ENCODE results near the gene HNRNPLL.

Gene HNRNPLL

DNA sequence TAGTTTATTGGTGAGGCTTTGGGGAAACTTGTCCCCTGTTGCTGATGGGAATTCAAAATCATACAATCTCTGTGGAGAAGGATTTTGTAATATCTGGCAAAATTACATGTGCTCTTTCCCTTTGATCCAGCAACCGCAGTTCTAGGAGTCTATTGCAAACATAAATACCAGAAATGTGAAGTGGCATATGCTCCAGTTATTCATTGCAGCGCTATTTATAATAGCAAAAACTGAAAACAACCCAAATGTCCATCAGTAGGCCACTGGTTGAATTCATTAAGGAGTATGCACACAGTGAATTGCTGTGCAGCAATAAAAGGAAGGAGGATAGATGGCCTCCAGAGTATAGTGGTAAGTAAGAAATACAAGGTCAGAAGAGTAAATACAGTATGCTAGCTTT lies 76.5 kb downstream of the HNRNPLL start:
- no peak for DNase-seq

DNA sequence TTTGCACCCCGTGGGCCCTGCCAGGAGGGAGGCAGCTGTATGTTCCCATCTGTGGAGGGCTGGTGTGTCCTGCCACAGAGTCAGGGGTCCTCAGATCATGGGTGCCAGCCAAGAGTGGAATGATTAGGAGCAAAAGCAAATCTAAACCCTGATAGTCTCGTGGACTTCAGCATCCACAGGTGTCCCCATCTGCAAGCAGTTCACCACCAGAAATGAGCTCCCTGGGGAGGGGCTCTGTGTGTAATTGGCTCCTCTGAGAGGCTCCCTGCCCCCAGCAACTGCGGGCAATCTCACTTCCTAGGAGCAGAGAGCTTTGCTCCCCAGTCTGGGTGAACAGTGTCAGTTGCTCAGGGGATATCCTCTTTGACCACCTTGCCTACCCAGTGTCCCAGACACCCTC lies 78.1 kb downstream of the HNRNPLL start:
- DNase-seq: no peak

DNA sequence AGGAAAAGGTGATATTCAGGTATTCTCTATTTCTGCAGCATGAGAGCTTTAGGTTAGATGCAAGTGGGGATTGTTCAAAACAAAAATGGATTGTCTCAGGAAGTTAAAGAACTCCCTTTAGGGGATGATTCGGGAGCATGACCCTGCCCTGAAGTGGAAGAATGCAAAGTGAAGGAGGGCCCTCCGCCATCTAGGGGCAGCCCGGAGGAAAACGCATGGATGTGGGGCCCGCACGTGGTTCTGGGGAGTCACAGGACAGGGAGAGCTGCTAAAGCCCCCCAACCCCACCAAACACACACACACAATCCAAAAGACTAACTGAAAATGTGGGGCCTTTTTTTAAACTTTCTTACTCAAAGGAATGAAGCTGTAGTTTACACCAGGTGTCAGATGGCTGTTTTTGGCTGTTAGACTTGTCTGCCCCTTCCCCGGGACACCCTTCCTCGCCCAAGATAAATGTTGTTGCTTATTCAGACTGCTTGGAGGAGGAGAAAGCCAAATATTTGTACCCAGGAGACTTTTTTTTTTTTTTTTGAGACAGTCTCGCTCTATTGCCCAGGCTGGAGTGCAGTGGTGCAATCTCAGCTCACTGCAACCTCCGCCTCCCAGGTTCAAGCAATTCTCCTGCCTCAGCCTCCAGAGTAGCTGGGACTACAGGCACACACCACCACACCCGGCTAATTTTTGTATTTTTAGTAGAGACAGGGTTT lies 78.8 kb downstream of the HNRNPLL start:
- DNase-seq: no peak

GRCh38 chr2:38522754-38523349 lies 79.9 kb downstream of the HNRNPLL start:
- DNase-seq: no peak

- DNase-seq: no peak
Measured at GRCh38 chr2:38521835-38522234, 80.9 kb downstream of the HNRNPLL start.

DNA sequence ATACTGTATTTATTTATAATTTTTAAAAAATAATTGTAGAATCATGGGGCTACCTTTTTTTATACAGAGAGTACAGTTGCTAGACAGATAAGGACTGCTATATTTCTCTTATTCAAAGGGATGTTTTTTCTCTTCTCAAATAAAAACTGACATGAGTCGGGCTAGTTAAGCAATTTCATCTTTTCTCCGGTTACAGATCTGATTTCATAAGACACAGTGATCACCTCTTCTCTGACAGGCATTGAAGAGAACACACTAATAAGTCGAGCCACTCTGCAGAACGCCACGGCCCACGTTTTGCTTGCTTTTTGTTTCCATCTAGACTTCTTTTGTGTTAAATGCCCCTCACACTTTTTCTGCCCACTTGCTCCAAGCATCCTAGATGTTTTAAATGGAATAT lies 85.4 kb downstream of the HNRNPLL start:
- no peak for DNase-seq

DNA sequence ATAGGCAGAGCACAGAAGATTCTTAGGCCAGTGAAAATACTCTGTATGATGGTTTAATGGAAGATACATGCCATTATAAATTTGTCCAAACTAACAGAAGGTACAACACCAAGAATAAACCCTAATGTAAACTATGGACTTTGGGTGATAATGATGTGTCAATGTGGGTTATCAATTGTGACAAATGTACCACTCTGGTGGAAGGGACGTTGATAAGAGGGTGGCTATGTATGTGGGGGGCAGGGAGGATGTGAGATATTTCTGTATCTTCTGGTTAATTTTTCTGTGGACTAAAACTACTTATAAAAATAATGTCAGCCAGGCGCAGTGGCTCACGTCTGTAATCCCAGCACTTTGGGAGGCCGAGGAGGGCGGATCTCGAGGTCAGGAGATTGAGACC lies 86.2 kb downstream of the HNRNPLL start:
- DNase-seq: no peak

- no peak for DNase-seq
Measured at GRCh38 chr2:38516122-38516521, 86.6 kb downstream of the HNRNPLL start.

- DNase-seq: no peak
Measured at GRCh38 chr2:38515155-38516074, 87.3 kb downstream of the HNRNPLL start.

- DNase-seq: no peak
Measured at GRCh38 chr2:38514603-38515154, 88.0 kb downstream of the HNRNPLL start.

DNA sequence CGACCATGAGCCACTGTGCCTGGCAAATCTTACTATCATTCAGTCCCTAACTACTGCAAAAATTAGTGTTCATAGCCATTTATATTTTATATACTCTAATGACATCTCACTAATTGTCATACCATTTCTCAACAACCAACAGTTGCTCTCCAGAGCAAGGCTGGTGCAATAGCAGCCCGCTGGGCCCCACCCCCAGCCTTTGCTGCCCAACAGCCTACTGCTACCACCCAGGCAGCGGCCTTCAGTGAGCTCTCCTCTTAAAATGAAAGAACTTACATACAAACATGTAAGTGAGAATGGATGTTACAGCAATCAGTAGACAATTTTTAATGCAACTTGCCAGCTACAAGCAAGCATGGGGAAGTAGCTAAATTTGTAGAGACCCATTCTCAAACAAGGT lies 90.5 kb downstream of the HNRNPLL start:
- DNase-seq: no peak

Measured in inflammatory macrophage treated with lipopolysaccharide for 4 hours (primary cell).